SK-N-MC (cell line): ENCODE results near the gene SHD.
"Not testable (repeated sequence)": the region's sequence is repeated elsewhere in the genome, so short reads cannot be mapped to it uniquely, and the experiment has no call there.

Experiments
- DNase-seq: peaks from one replicate; pipeline ENCODE4 v3.0.0-alpha.2; 2011; ENCODE audit warnings: low read depth, low spot score
- H3K27ac ChIP-seq: fragments of 200-600 bp; sonication (generic); 2 replicates; pipeline ENCODE4 v1.5.1; 2016; ENCODE audit warnings: mixed run types
- H3K36me3 ChIP-seq: fragments of 200-600 bp; sonication (generic); 2 replicates; pipeline ENCODE4 v1.6.1; 2017; ENCODE audit warnings: antibody characterized with exemption, low read length, mixed read lengths; ENCODE audit not compliant: insufficient read depth
- H3K4me3 ChIP-seq: fragments of 200-600 bp; sonication (generic); 2 replicates; pipeline ENCODE4 v1.5.1; 2016
- H3K9ac ChIP-seq: fragments of 200-600 bp; sonication (generic); 2 replicates; pipeline ENCODE4 v1.8.0; 2017; ENCODE audit warnings: mixed run types, mixed read lengths; ENCODE audit not compliant: insufficient read length
- H3K9me3 ChIP-seq: fragments of 200-600 bp; sonication (generic); 2 replicates; pipeline ENCODE4 v1.6.1; 2017; ENCODE audit warnings: low read depth, mild to moderate bottlenecking, antibody characterized with exemption, low read length, moderate library complexity, mixed read lengths
- EZH2 ChIP-seq: fragments of 200-600 bp; sonication (generic); IDR thresholded peaks from one replicate; pipeline ENCODE4 v1.6.1; 2017; ENCODE audit warnings: antibody characterized with exemption
- FOXP2 ChIP-seq: optimal IDR thresholded peaks from 2 replicates; pipeline ENCODE3; 2011; ENCODE audit warnings: mild to moderate bottlenecking, moderate library complexity; ENCODE audit not compliant: insufficient read depth; ENCODE audit errors: extremely low read length, control extremely low read depth
- POLR2AphosphoS5 ChIP-seq: IDR thresholded peaks from 2 replicates; pipeline ENCODE4 v1.6.1; 2012; ENCODE audit warnings: mild to moderate bottlenecking, low read depth, low read length, borderline replicate concordance

Gene SHD

DNA sequence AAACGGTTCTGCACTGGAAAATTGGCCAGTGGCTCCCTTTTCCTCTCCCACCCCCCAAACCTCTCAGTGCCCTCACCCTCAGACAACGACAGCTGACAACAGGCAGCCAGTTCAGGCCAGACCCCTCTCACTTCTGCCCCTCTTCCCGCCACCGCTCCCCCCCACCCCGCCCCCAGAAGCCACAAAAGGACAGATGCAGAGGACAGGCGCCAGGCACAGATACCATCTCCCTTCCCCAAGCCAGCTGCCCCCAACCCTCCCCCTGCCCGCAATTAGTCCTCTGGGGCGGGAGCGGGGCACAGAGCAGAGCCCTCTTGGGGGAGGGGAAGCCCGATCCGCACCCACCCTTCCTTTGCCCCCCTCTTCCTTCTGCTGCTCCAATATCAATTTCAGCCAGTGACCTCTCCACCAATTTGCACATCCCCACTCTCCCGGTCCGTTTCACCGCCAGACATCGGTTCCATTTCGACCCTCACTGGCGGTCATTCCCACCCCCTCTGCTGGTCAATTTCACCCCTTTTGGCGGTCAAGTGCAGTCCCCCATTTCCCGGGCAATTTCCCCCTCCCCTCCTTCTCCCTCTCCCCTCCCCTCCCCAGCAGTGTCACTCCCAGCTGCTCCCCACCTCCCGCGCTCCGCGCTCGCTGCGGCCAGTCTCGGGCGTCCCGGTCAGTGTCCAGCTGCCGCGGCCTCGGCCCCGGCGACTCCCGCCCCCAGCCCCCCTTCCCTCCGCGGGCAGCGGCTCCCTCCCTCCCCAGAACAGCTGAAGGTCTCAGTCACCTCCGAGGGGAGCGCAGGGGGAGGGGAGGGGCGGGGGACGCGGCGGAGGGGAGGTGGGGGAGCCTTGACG lies at the start of gene SHD:
Gene SHD (plus strand): TSS at position 848 of the 848 bp plus-strand sequence. CDS start 798 bp downstream, outside the sequence.
- H3K27ac ChIP-seq = no peak within 1 kb of the TSS
- H3K4me3 ChIP-seq = no peak within 1 kb of the TSS
- H3K9ac ChIP-seq = no peak within 1 kb of the TSS
- H3K36me3 ChIP-seq = no peaks in the 10 kb centered on the region
- DNase-seq = no peak
- TF ChIP-seq FOXP2 = no peak
- TF ChIP-seq EZH2 = no peak
- no peaks in the 10 kb centered on the region for H3K9me3 ChIP-seq

DNA sequence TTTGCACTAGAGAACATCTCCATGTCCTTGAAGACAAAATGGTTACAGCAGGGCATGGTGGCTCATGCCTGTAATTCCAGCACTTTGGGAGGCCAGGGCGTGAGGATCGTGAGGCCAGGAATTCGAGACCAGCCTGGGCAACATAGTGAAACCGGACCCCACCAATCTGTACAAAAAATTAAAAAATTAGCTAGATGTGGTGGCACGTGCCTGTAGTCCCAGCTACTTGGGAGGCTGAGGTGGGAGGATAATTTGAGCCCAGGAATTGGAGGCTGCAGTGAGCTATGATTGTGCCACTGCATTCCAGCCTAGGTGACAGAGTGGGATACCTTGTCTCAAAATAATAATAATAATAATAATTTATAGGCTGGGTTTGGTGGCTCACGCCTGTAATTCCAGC lies 48.8 kb upstream of the SHD start:
- not testable (repeated sequence) for H3K9ac ChIP-seq, H3K27ac ChIP-seq

DNA sequence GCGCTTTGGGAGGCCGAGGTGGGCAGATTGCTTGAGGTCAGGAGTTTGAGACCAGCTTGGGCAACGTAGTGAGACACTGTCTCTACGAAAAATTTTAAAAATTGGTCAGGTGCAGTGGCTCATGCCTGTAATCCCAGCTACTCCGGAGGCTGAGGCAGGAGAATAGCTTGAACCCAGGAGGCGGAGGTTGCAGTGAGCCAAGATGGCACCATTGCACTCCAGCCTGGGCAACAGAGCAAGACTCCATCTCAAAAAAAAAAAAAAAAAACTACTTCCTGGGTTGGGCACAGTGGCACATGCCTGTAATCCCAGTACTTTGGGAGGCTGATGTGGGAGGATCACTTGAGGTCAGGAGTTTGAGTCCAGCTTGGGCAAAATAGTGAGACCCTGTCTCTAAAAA lies 47.5 kb upstream of the SHD start:
- H3K4me3 ChIP-seq, H3K9me3 ChIP-seq, DNase-seq, H3K36me3 ChIP-seq, H3K27ac ChIP-seq, H3K9ac ChIP-seq: not testable (repeated sequence)

More for the DNA sequence above, 48.8 kb upstream of the SHD start:
- not testable (repeated sequence) for H3K4me3 ChIP-seq, H3K9me3 ChIP-seq, DNase-seq, H3K36me3 ChIP-seq

DNA sequence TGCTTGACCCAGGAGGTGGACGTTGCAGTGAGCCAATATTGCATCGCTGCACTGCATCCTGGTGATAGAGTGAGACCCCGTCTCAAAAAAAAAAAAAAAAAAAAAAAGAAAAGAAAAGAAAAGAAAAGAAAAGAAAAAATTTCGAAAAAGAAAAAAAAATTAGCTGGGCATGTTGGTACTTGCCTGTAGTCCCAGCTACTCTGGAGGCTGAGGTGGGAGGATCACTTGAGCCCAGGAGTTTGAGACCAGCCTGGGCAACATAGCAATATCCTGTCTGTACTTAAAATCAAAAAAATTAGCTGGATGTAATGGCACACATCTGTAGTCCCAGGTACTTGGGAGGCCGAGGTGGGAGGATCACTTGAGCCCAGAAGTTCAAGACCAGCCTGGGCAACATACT lies 46.9 kb upstream of the SHD start:
- H3K27ac ChIP-seq, H3K4me3 ChIP-seq, H3K9me3 ChIP-seq, DNase-seq, H3K36me3 ChIP-seq, H3K9ac ChIP-seq: not testable (repeated sequence)

GRCh38 chr19:4232614-4233281 lies 46.3 kb upstream of the SHD start:
- TF ChIP-seq POLR2AphosphoS5 (no peak), FOXP2 (no peak)
- no peak for DNase-seq
- Histone ChIP-seq H3K27ac (no peak overlapping the region), H3K9me3 (no peaks in the 10 kb centered on the region), H3K4me3 (no peak overlapping the region), H3K36me3 (no peaks in the 10 kb centered on the region), H3K9ac (no peak overlapping the region)

- no peak for TF ChIP-seq POLR2AphosphoS5
- TF ChIP-seq FOXP2 = no peak
- no peak for TF ChIP-seq EZH2
- Histone ChIP-seq H3K27ac (no peak overlapping the region), H3K9me3 (no peaks in the 10 kb centered on the region), H3K36me3 (no peaks in the 10 kb centered on the region), H3K4me3 (no peak overlapping the region), H3K9ac (no peak overlapping the region)
- no peak for DNase-seq
Measured at GRCh38 chr19:4233282-4233853, 45.7 kb upstream of the SHD start.

- no peak for TF ChIP-seq EZH2
- TF ChIP-seq FOXP2 = no peak
- TF ChIP-seq POLR2AphosphoS5 = no peak
- H3K36me3 ChIP-seq = no peaks in the 10 kb centered on the region
- H3K9ac ChIP-seq = no peak overlapping the region
- H3K27ac ChIP-seq = no peak overlapping the region
- H3K9me3 ChIP-seq = no peaks in the 10 kb centered on the region
- no peak overlapping the region for H3K4me3 ChIP-seq
- DNase-seq = no peak
Measured at GRCh38 chr19:4234142-4234861, 44.8 kb upstream of the SHD start.

DNA sequence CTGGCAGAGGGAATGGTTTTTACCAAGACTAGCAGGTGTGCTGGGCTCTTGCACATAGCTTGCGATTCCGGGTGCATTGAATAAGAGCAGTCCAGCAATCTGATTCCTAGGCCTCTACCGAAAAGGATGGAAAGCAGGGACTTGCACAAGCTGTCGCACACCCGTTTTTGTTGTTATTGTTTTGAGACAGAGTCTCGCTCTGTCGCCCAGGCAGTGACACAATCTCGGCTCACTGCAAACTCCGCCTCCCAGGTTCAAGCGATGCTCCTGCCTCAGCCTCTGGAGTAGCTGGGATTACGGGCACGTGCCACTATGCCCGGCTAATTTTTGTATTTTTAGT lies 44.2 kb upstream of the SHD start:
- Histone ChIP-seq H3K27ac (no peak overlapping the region), H3K9me3 (no peaks in the 10 kb centered on the region), H3K9ac (no peak overlapping the region), H3K4me3 (no peak overlapping the region), H3K36me3 (no peaks in the 10 kb centered on the region)
- DNase-seq = no peak
- TF ChIP-seq EZH2 (no peak), POLR2AphosphoS5 (no peak), FOXP2 (no peak)

- not testable (repeated sequence) for DNase-seq, H3K36me3 ChIP-seq, H3K4me3 ChIP-seq
Measured at GRCh38 chr19:4237510-4237909, 41.6 kb upstream of the SHD start.

More at GRCh38 chr19:4237510-4237909, 41.6 kb upstream of the SHD start:
- not testable (repeated sequence) for H3K9ac ChIP-seq, H3K27ac ChIP-seq, H3K9me3 ChIP-seq
